AG04450 (cell line): ENCODE data around the gene GDI1. TPM values are rescaled to one million over a fixed set of nuclear protein-coding genes. Genes with fewer than 3 reads are reported as not detected.

ENCODE experiments used
- CTCF ChIA-PET: fragments of 300-600, 350-600 bp; formaldehyde crosslinking; extraction: SDS; loops from one replicate; lab custom pipeline; 2022; ENCODE audit warnings: antibody characterized with exemption, inconsistent platforms; lab: Charles Lee
- POLR2A ChIA-PET: fragments of 350-600 bp; formaldehyde crosslinking; extraction: SDS; loops from one replicate; lab custom pipeline; 2021; ENCODE audit warnings: antibody characterized with exemption, inconsistent platforms; lab: Yijun Ruan, JAX
- DNase-seq: peaks from one replicate; pipeline ENCODE4 v3.0.0-alpha.2; 2011; ENCODE audit warnings: low read depth, low spot score
- H3K27ac ChIP-seq: one replicate; pipeline ENCODE4 v1.5.1; 2012; ENCODE audit warnings: low read depth, low read length, control low read depth
- H3K27me3 ChIP-seq: one replicate; pipeline ENCODE4 v1.6.0; 2012; ENCODE audit warnings: low read length; ENCODE audit not compliant: control insufficient read depth, insufficient read depth
- H3K4me3 ChIP-seq: 2 replicates; pipeline ENCODE4 v1.5.1; 2011; ENCODE audit warnings: mild to moderate bottlenecking, low read depth, low read length, control low read depth
- H3K9me3 ChIP-seq: 2 replicates; pipeline ENCODE4 v1.5.1; 2012; ENCODE audit warnings: low read length; ENCODE audit not compliant: control insufficient read depth, insufficient read depth
- polyA plus RNA-seq: library from polyadenylated mRNA; depleted of rRNA; stranded (reverse); fragments of >200 nt; gene quantifications from 2 replicates; pipeline ENCODE4 v1.2.3, GENCODE V29; 2011
- TF ChIP-seq, protein P1 (sequence below): IDR thresholded peaks from 2 replicates; pipeline ENCODE4 v1.5.1; 2011; ENCODE audit warnings: low read depth, low read length, control low read depth, inconsistent platforms

The GDI1 gene
- polyA plus RNA-seq, 1 experiment: 154 TPM

GRCh38 chrX:154485150-154486051, 48.4 kb downstream of the GDI1 start:
- no peaks in the 10 kb centered on the region for H3K27me3 ChIP-seq
- TF ChIP-seq, protein P1, sequence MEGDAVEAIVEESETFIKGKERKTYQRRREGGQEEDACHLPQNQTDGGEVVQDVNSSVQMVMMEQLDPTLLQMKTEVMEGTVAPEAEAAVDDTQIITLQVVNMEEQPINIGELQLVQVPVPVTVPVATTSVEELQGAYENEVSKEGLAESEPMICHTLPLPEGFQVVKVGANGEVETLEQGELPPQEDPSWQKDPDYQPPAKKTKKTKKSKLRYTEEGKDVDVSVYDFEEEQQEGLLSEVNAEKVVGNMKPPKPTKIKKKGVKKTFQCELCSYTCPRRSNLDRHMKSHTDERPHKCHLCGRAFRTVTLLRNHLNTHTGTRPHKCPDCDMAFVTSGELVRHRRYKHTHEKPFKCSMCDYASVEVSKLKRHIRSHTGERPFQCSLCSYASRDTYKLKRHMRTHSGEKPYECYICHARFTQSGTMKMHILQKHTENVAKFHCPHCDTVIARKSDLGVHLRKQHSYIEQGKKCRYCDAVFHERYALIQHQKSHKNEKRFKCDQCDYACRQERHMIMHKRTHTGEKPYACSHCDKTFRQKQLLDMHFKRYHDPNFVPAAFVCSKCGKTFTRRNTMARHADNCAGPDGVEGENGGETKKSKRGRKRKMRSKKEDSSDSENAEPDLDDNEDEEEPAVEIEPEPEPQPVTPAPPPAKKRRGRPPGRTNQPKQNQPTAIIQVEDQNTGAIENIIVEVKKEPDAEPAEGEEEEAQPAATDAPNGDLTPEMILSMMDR: no peak
- no peaks in the 10 kb centered on the region for H3K9me3 ChIP-seq
- peak overlapping the region; percentile 64 for H3K4me3 ChIP-seq
- ChIA-PET CTCF (no interaction called here), POLR2A (interaction anchor here (0.6 kb wide), 1 partner anchor 120 kb away, joined by 3 read pairs; no protein-coding TSS in a partner anchor)
- no peak for DNase-seq
- no peak overlapping the region for H3K27ac ChIP-seq

- Histone ChIP-seq H3K27ac (no peak overlapping the region), H3K9me3 (no peaks in the 10 kb centered on the region), H3K27me3 (no peaks in the 10 kb centered on the region), H3K4me3 (peak overlapping the region; percentile 64)
- CTCF ChIA-PET: interaction anchor here (0.6 kb wide), 1 partner anchor 19 kb away, joined by 4 read pairs; no protein-coding TSS in a partner anchor
- TF ChIP-seq, protein P1: no peak
- POLR2A ChIA-PET: no interaction called here
- DNase-seq: no peak
Observed at GRCh38 chrX:154486052-154486395, 49.1 kb downstream of the GDI1 start.

- Histone ChIP-seq H3K9me3 (no peaks in the 10 kb centered on the region), H3K27me3 (no peaks in the 10 kb centered on the region), H3K4me3 (peak within 1 kb of the TSS; percentile 64), H3K27ac (no peak within 1 kb of the TSS)
- DNase-seq: no peak
- TF ChIP-seq, protein P1: no peak
- CTCF ChIA-PET: interaction anchor here (0.5 to 0.6 kb wide), 2 partner anchors 20 to 42 kb away, joined by 4 read pairs; no protein-coding TSS in a partner anchor
- POLR2A ChIA-PET: interaction anchor here (1.1 kb wide), 1 partner anchor 28 kb away, joined by 4 read pairs; no protein-coding TSS in a partner anchor
Observed at GRCh38 chrX:154486396-154487207, 49.6 kb downstream of the GDI1 start, which contains the start of gene UBL4A. Gene UBL4A (minus strand): TSS chrX:154486615. CDS start chrX:154486584, 31 bp downstream.

DNA sequence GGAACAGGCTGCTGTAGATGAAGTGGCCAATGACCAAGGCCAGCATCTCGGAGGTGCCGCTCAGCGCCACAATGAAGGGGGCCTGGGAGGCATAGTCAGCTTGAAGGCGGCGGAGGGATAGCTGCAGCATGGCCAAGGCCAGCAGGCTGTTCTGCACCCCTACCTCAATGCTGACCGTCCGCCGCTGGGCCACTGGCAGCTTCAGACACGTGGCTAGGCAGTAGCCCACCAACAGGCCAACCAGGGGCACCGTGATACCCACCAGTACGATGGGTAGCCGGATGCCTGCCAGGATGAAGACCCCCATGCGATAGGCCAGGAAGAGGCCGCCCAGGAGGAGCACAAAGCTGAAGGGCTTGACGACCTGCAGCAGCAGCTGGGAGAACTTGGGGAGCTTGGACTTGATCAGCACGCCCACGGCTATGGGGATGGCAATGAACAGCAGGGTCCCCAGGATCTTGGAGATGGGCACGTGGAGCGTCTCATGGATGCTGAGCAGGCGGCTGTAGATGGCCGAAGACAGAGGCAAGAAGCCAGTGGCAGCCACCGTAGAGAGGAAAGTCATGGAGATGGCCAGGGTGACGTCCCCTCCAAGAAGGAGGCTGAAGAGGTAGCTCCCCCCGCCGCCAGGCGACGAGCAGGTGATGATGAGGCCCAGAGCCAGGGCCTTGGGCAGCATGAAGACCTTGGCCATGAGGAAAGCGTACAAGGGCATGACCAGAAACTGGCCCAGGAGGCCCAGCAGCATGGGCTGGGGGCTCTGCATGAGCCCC, 50.8 kb downstream of the GDI1 start:
- no peak for DNase-seq
- CTCF ChIA-PET: no interaction called here
- TF ChIP-seq, protein P1: no peak

More for the DNA sequence above, 50.8 kb downstream of the GDI1 start:
- H3K4me3 ChIP-seq: no peak overlapping the region
- POLR2A ChIA-PET: interaction anchor here (1.1 kb wide), 1 partner anchor 29 kb away, joined by 4 read pairs; no protein-coding TSS in a partner anchor
- H3K27me3 ChIP-seq: no peaks in the 10 kb centered on the region
- no peak overlapping the region for H3K27ac ChIP-seq
- no peaks in the 10 kb centered on the region for H3K9me3 ChIP-seq
